GM13976 (cell line): ENCODE data around the gene XXYLT1.
A peak's percentile ranks its signal among the peaks of the same experiment; 100 is the strongest.

Experiments used
- DNase-seq: peaks from one replicate; pipeline ENCODE4 v3.0.0; 2012; ENCODE audit warnings: low spot score
- in situ Hi-C: fragments of 300-500 bp; cut with MboI; formaldehyde crosslinking; loops from one replicate; pipeline ENCODE4 v1.12.0; 2022; ENCODE audit warnings: low sequenced_read_pairs, mixed read lengths, inconsistent platforms; ENCODE audit not compliant: unreplicated experiment
- TF ChIP-seq, protein P1 (sequence below): IDR thresholded peaks from 2 replicates; pipeline ENCODE4 v1.5.1; 2012; ENCODE audit warnings: borderline replicate concordance, mild to moderate bottlenecking; ENCODE audit not compliant: insufficient read depth; ENCODE audit errors: extremely low read depth, missing control alignments, control extremely low read depth

Gene XXYLT1

DNA sequence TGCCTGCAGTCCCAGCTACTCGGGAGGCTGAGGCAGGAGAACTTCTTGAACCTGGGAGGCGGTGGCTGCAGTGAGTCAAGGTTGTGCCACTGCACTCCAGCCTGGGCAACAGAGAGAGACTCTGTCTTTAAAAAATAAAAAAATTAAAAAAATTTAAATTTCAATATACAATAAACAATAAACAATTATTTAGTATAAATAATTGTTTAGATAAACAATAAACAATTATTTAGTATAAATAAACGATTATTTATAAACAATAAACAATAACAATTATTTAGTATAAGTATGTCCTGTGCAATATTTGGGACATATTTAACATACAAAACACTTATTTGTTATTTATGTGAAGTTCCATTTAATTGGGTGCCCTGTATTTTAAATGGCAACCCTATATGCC lies 119.6 kb downstream of the XXYLT1 start:
- DNase-seq = no peak
- TF ChIP-seq, protein P1, sequence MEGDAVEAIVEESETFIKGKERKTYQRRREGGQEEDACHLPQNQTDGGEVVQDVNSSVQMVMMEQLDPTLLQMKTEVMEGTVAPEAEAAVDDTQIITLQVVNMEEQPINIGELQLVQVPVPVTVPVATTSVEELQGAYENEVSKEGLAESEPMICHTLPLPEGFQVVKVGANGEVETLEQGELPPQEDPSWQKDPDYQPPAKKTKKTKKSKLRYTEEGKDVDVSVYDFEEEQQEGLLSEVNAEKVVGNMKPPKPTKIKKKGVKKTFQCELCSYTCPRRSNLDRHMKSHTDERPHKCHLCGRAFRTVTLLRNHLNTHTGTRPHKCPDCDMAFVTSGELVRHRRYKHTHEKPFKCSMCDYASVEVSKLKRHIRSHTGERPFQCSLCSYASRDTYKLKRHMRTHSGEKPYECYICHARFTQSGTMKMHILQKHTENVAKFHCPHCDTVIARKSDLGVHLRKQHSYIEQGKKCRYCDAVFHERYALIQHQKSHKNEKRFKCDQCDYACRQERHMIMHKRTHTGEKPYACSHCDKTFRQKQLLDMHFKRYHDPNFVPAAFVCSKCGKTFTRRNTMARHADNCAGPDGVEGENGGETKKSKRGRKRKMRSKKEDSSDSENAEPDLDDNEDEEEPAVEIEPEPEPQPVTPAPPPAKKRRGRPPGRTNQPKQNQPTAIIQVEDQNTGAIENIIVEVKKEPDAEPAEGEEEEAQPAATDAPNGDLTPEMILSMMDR = no peak
- in situ Hi-C loops = no loop called here

DNA sequence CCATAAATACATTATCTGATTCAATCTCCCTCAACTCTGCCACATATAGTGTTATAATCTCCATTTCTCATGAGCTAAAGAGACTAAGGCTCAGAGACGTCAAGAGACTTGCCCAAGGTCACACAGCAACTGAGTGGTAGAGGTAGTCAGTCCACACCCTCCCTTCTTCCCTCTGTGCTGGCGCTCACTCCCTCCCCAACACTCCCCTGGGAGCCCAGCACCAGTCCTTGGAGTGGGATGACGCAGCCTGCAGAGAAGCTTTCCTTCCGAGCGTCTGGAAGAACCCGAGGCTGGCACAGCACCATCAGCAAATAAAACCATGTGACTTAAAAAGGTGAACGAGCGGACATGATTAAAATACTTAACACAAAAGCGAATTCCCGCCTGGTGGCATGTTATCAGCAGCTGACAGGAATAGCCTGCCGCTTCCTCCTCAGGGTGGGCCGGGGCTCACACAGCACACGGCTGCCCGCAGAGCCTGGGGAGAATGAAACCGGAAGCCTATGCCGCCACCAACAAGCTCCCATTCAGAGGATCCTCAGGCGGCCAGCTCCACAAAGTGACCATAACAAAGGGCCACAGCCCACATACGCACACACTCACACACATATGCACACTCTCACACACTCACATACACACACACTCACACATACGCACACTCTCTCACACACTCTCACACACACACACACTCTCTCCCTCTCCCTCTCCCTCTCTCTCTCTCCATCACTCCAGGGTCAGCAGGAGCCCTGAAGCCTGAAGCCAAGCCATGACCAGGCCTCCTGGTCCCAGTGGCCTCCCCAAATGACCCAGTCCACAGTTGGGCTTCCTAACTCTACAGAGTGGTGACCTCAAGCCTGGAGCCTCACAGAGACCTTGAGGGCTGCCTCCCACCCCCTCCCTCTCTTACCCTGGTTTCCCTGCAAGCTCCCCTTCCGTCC lies 120.5 kb downstream of the XXYLT1 start:
- TF ChIP-seq, protein P1 = no peak
- DNase-seq = peak; percentile 54
- in situ Hi-C loops = no loop called here

DNA sequence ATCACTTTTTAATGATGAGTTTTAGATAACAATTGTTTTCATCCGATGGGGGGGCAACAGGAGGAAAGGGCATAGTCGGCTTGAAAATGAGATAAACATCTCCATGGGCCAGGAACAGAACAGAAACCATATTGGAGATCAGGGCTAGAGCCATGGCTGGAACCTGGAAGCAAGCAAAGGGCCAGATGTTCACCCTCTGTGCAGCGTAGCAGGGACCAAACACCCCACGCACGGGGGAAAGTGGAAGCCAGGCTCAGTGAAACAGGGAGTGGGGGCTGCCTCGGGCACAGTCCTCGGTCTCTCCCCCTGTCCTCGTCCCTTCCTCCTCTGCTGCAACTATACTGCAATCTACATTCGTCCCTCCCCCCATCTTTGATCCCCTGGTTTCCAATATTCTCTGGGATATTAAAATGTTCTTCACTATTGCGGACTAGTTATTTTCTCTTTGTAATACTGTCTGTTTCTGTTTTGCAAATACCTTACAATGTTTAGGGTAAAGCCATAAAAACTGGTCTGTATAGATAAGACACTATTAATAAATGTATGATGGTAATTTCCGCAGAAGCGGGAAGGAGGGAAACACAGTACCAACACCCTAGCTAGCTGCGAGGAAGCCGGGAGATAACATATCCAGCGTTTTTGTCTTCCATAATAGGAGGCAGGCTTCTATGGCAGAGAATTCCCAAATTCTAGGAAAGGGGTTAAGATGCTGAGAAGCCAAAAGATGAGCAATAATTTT lies 121.5 kb downstream of the XXYLT1 start:
- TF ChIP-seq, protein P1 = no peak
- DNase-seq = no peak
- in situ Hi-C loops = no loop called here

DNA sequence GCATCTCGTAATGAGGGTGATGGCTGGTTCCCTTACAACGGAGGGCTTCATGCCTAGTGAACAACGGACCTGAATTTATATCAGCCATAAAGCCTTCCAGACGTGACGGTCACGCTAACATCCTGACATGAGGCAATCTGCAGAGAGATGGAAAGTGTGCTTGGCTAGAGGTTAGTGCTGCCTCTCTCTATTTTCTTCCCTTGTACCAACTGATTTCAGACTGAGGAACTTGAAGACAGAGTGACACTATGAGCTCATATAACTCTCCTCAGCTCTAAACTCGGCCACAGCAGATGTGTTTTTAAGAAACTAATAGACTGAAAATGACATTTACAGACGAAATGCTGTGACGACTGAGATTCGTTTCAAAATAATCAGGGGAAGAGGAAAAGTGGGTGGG lies 122.4 kb downstream of the XXYLT1 start:
- in situ Hi-C loops = no loop called here
- no peak for DNase-seq
- TF ChIP-seq, protein P1 = no peak

DNA sequence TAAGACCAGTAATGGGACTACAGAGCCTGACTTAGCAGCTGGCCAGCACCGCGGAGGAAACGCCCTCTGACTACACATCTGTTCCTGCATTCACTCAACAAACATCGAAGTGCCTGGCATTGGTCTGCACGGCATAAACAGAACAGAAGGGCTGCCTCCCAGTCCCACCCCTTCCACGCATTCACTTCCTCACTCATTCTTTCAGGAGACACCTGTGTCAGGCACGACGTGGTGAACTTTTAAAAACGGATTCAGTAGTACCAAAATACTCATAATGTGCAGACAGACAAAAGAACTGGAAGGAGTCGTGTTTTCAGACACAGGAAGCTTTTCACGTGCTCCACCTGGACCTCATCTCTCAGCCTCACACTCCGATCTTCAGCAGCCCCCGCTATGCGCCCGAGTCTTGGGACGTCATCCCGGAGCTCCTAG lies 123.3 kb downstream of the XXYLT1 start:
- TF ChIP-seq, protein P1 = no peak
- DNase-seq = peak; percentile 80
- in situ Hi-C loops = no loop called here

DNA sequence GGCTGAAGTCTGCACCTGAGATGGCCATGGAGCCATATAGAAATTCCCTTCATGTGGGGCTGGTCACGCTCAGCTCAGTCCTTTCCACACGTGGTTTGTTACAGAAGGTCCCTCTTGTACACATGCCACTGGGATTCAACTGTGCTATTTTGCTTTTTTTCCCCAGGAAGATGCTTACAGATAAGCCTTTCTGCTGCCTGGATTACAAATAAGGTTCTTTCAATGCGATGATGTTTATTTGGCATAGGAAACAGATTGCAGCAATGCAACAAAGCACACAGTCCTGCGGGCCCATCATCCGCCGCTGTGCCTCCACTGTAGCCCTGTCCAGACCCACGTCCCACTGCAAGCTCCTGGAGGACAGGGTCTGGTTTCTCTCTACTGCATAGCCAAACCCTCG lies 124.8 kb downstream of the XXYLT1 start:
- DNase-seq = no peak
- TF ChIP-seq, protein P1 = no peak
- in situ Hi-C loops = no loop called here
